Caco-2 (cell line): Measurements from ENCODE around the gene OR2V1. TPM values are rescaled to one million over a fixed set of nuclear protein-coding genes. Genes with fewer than 3 reads are reported as not detected.
"Not testable (repeated sequence)": the region's sequence is repeated elsewhere in the genome, so short reads cannot be mapped to it uniquely, and the experiment has no call there.

Experiments used
- BruUV-seq: library from RNA; stranded (reverse); fragments of 400-500 nt; replicated peaks from 2 replicates; lab custom pipeline; 2021; lab: Mats Ljungman, UMichigan
- CTCF ChIA-PET: fragments of 300-600 bp; sonication (Branson Sonifier 250); formaldehyde crosslinking; loops from one replicate; lab custom pipeline; 2022; ENCODE audit warnings: antibody characterized with exemption; lab: Charles Lee
- POLR2A ChIA-PET: fragments of 300-600 bp; sonication (Branson Sonifier 250); formaldehyde crosslinking; loops from one replicate; lab custom pipeline; 2022; ENCODE audit warnings: antibody characterized with exemption; lab: Charles Lee
- DNase-seq, 2 experiments: peaks; one replicate each; pipeline versions ENCODE4 v3.0.0 to v3.0.0-alpha.2; 2020 to 2022
- H3K27me3 ChIP-seq: replicated peaks from 2 replicates; pipeline ENCODE4 v1.6.0; 2011; ENCODE audit warnings: low read length; ENCODE audit not compliant: control insufficient read depth, insufficient read depth
- H3K36me3 ChIP-seq: 2 replicates; pipeline ENCODE4 v1.5.1; 2011; ENCODE audit warnings: low read length; ENCODE audit not compliant: control insufficient read depth, insufficient read depth
- H3K4me1 ChIP-seq: fragments of 250-450 bp; sonication (Bioruptor Pico); 2 replicates; pipeline ENCODE4 v1.5.1; 2020; ENCODE audit warnings: mild to moderate bottlenecking
- H3K4me3 ChIP-seq: 2 replicates; pipeline ENCODE4 v1.5.1; 2011; ENCODE audit warnings: low read depth, mild to moderate bottlenecking, control low read depth, low read length
- H3K9me3 ChIP-seq: fragments of 250-450 bp; sonication (Bioruptor Pico); 2 replicates; pipeline ENCODE4 v1.5.1; 2020; ENCODE audit warnings: mild to moderate bottlenecking, moderate library complexity
- H3K27ac Mint-ChIP-seq: one replicate; pipeline ENCODE4 v1.8.0; 2022; ENCODE audit warnings: mixed read lengths; ENCODE audit not compliant: unreplicated experiment
- H3K27me3 Mint-ChIP-seq: one replicate; pipeline ENCODE4 v1.8.0; 2022; ENCODE audit warnings: mixed read lengths; ENCODE audit not compliant: insufficient read depth, unreplicated experiment
- H3K36me3 Mint-ChIP-seq: one replicate; pipeline ENCODE4 v1.8.0; 2022; ENCODE audit warnings: mild to moderate bottlenecking, mixed read lengths; ENCODE audit not compliant: insufficient read depth, unreplicated experiment
- H3K4me1 Mint-ChIP-seq: one replicate; pipeline ENCODE4 v1.8.0; 2022; ENCODE audit warnings: low read depth, mixed read lengths; ENCODE audit not compliant: unreplicated experiment
- H3K4me3 Mint-ChIP-seq: one replicate; pipeline ENCODE4 v1.8.0; 2022; ENCODE audit warnings: mild to moderate bottlenecking, moderate library complexity, mixed read lengths; ENCODE audit not compliant: unreplicated experiment
- H3K9me3 Mint-ChIP-seq: one replicate; pipeline ENCODE4 v1.8.0; 2022; ENCODE audit warnings: mixed read lengths; ENCODE audit not compliant: unreplicated experiment
- intact Hi-C: fragments of 100-400 bp; cut with micrococcal nuclease; formaldehyde crosslinking; loops from one replicate; pipeline ENCODE4 v1.10.0; 2022; ENCODE audit not compliant: unreplicated experiment
- total RNA-seq: library from RNA; stranded (reverse); gene quantifications from 2 replicates; pipeline ENCODE4 v1.2.3, GENCODE V29; 2022
- TF ChIP-seq, protein P1 (sequence below), 2 experiments: fragments of 200-600 bp in 1 of 2; IDR thresholded peaks; 1 replicate in 1 of 2; 2 replicates in 1 of 2; pipeline versions ENCODE4 v1.5.1 to v1.8.0; 2011 to 2022; ENCODE audit warnings: antibody characterized with exemption in 1 of 2, control low read depth in 1 of 2, inconsistent platforms in 1 of 2, low read depth in 1 of 2, low read length in 1 of 2, mild to moderate bottlenecking in 1 of 2, moderate library complexity in 1 of 2; ENCODE audit not compliant: insufficient read depth in 1 of 2, severe bottlenecking in 1 of 2, unreplicated experiment in 1 of 2

Gene OR2V1
- total RNA-seq, 1 experiment from 2014 or later: not detected

DNA sequence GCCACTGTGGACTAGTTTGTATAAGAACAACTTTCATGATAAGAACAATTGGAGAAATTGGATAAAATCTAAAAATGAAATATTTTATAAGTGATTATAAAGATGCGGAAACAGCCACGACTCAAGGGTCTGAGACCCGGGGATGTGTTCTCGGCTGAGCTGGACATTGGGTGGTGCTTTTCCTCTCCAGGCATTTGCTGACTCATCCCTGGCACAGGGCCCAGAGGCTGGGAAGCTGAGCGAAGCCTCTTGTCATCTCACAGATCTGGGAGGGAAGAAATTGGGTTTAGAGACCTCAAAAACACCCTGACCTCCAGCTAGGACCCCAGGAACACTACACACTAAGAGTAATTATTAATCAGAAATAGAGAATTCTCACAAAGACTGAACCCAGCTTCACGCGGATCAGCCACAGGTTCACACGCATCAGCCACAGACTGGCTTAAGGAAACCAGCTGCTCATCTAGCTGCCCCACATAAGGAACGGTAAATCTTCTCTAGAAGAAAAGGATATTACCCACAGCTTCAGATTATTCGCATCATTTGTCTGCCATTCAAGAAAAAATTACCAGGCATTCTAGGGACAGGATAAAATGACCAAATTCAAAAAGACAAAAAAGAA, 2.8 kb upstream of the OR2V1 start:
- H3K4me1 Mint-ChIP-seq: no peaks in the 10 kb centered on the region
- no peak overlapping the region for H3K4me3 ChIP-seq
- CTCF ChIA-PET: interaction anchor here (0.6 kb wide), 1 partner anchor 94 kb away, joined by 3 read pairs; no protein-coding TSS in a partner anchor

GRCh38 chr5:181133083-181133482, 2.1 kb upstream of the OR2V1 start:
- Mint-ChIP-seq H3K4me3 (no peak overlapping the region), H3K27me3 (peaks cover 28% of the 10 kb centered on the region), H3K27ac (no peak overlapping the region), H3K36me3 (no peaks in the 10 kb centered on the region), H3K4me1 (no peaks in the 10 kb centered on the region), H3K9me3 (no peaks in the 10 kb centered on the region)
- intact Hi-C loops: no loop called here
- TF ChIP-seq, protein P1, sequence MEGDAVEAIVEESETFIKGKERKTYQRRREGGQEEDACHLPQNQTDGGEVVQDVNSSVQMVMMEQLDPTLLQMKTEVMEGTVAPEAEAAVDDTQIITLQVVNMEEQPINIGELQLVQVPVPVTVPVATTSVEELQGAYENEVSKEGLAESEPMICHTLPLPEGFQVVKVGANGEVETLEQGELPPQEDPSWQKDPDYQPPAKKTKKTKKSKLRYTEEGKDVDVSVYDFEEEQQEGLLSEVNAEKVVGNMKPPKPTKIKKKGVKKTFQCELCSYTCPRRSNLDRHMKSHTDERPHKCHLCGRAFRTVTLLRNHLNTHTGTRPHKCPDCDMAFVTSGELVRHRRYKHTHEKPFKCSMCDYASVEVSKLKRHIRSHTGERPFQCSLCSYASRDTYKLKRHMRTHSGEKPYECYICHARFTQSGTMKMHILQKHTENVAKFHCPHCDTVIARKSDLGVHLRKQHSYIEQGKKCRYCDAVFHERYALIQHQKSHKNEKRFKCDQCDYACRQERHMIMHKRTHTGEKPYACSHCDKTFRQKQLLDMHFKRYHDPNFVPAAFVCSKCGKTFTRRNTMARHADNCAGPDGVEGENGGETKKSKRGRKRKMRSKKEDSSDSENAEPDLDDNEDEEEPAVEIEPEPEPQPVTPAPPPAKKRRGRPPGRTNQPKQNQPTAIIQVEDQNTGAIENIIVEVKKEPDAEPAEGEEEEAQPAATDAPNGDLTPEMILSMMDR (IDR thresholded peaks at IDR 0.05; ENCODE audit: insufficient read depth in 1 of 2, low read depth in 1 of 2, low read length in 1 of 2, severe bottlenecking in 1 of 2, unreplicated experiment in 1 of 2): no peak
- Histone ChIP-seq H3K9me3 (no peaks in the 10 kb centered on the region), H3K27me3 (no peaks in the 10 kb centered on the region), H3K36me3 (no peaks in the 10 kb centered on the region), H3K4me3 (no peak overlapping the region), H3K4me1 (no peaks in the 10 kb centered on the region)
- BruUV-seq: no TSS peak
- ChIA-PET POLR2A (no interaction called here), CTCF (no interaction called here)
- DNase-seq: no peak

More for the DNA sequence above, 2.8 kb upstream of the OR2V1 start:
- Histone ChIP-seq H3K4me1 (no peaks in the 10 kb centered on the region), H3K36me3 (no peaks in the 10 kb centered on the region), H3K27me3 (no peaks in the 10 kb centered on the region), H3K9me3 (no peaks in the 10 kb centered on the region)
- POLR2A ChIA-PET: no interaction called here
- no peaks in the 10 kb centered on the region for H3K36me3 Mint-ChIP-seq
- intact Hi-C loops: no loop called here
- no peak overlapping the region for H3K27ac Mint-ChIP-seq
- H3K27me3 Mint-ChIP-seq: peaks cover 23% of the 10 kb centered on the region
- H3K4me3 Mint-ChIP-seq: no peak overlapping the region
- no TSS peak for BruUV-seq
- no peak for DNase-seq
- TF ChIP-seq, protein P1 (IDR thresholded peaks at IDR 0.05; ENCODE audit: insufficient read depth in 1 of 2, low read depth in 1 of 2, low read length in 1 of 2, severe bottlenecking in 1 of 2, unreplicated experiment in 1 of 2): no peak
- H3K9me3 Mint-ChIP-seq: no peaks in the 10 kb centered on the region

DNA sequence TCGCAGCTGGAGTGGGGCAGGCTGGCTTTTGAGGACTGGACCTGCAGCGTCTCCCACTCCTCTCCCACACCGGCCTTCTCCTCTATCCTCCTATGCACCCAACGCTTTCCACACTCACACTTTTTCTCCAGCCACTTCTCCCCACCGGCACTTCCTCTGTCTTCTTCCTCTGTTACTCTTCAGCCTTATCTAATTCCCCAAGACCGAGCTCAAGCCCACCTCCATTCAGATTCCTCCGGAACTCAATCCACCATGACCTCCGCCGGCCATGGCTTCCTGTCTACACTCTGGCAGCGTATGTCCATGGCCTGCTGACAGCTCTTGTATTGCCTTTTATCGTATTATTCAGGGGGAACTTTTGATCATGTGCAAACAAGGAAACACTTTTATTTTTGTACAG, 545 bp upstream of the OR2V1 start:
- intact Hi-C loops: no loop called here
- BruUV-seq: no TSS peak
- Histone ChIP-seq H3K36me3 (no peaks in the 10 kb centered on the region), H3K27me3 (0 out of 2 replicates have a peak, but pooled peaks cover 2% of the 10 kb centered on the region), H3K9me3 (no peaks in the 10 kb centered on the region), H3K4me3 (no peak overlapping the region), H3K4me1 (no peaks in the 10 kb centered on the region)
- Mint-ChIP-seq H3K9me3 (no peaks in the 10 kb centered on the region), H3K4me1 (no peaks in the 10 kb centered on the region), H3K27me3 (peaks cover 32% of the 10 kb centered on the region), H3K36me3 (no peaks in the 10 kb centered on the region), H3K4me3 (no peak overlapping the region), H3K27ac (no peak overlapping the region)
- no peak for DNase-seq
- TF ChIP-seq, protein P1 (IDR thresholded peaks at IDR 0.05; ENCODE audit: insufficient read depth in 1 of 2, low read depth in 1 of 2, low read length in 1 of 2, severe bottlenecking in 1 of 2, unreplicated experiment in 1 of 2): no peak
- POLR2A ChIA-PET: no interaction called here
- CTCF ChIA-PET: no interaction called here

GRCh38 chr5:181130081-181130480, 888 bp downstream of the OR2V1 start:
- H3K4me1 ChIP-seq, H3K4me1 Mint-ChIP-seq, H3K27me3 ChIP-seq, H3K27ac Mint-ChIP-seq, H3K36me3 ChIP-seq, H3K9me3 ChIP-seq, DNase-seq, POLR2A ChIA-PET, H3K4me3 Mint-ChIP-seq, BruUV-seq, CTCF ChIA-PET, H3K4me3 ChIP-seq, intact Hi-C loops, H3K9me3 Mint-ChIP-seq, H3K36me3 Mint-ChIP-seq: not testable (repeated sequence)
- peaks cover 35% of the 10 kb centered on the region for H3K27me3 Mint-ChIP-seq
